Measurements from ENCODE around the gene GRPEL1. TPM values are rescaled to one million over a fixed set of nuclear protein-coding genes. Genes with fewer than 3 reads are reported as not detected.
"Not testable (repeated sequence)": the region's sequence is repeated elsewhere in the genome, so short reads cannot be mapped to it uniquely, and the experiment has no call there.

The GRPEL1 gene
- total RNA-seq, 3 donors from 2014 or later (not counting 1 experiment from before 2014, with no cell fraction given), result 20.1 to 37.8 (median 36.8) TPM

GRCh38 chr4:7103031-7103606 is 35.3 kb upstream of the GRPEL1 start:
- H3K4me1 Mint-ChIP-seq, result peaks cover 16 to 23% of the 10 kb centered on the region in 2 donors
- under 1% methylated on average over 35 of the region's 35 CpGs for WGBS (ENCODE audit: insufficient coverage)
- peak overlapping the region in 1 of 2 donors; percentile 71 for H3K27ac Mint-ChIP-seq
- H3K4me1 ChIP-seq (ENCODE audit: control insufficient read depth, insufficient read depth, low read length), result peaks cover 25% of the 10 kb centered on the region
- no peaks in the 10 kb centered on the region for H3K27me3 ChIP-seq (ENCODE audit: control insufficient read depth, insufficient read depth, low read length)
- intact Hi-C loops (cut with micrococcal nuclease), result no loop called here
- no peaks in the 10 kb centered on the region for H3K36me3 Mint-ChIP-seq
- peak; percentile 43 to 89 for DNase-seq
- no peak for TF ChIP-seq CTCF (IDR thresholded peaks at IDR 0.05)
- peaks cover 7% of the 10 kb centered on the region in 2 donors for H3K27me3 Mint-ChIP-seq (ENCODE audit: low read depth in 2 of 2)
- no peaks in the 10 kb centered on the region for H3K9me3 ChIP-seq (ENCODE audit: control insufficient read depth, insufficient read depth, low read length)
- H3K27ac ChIP-seq (ENCODE audit: low read length), result no peak overlapping the region
- H3K4me3 ChIP-seq (ENCODE audit: low read length), result peak overlapping the region; percentile 44
- no peaks in the 10 kb centered on the region for H3K36me3 ChIP-seq (ENCODE audit: control insufficient read depth, insufficient read depth, low read length)
- no peaks in the 10 kb centered on the region for H3K9me3 Mint-ChIP-seq
- ATAC-seq, result peak; percentile 85 to 86 (median 85)
- peak overlapping the region; percentile 92 for H3K4me3 Mint-ChIP-seq

GRCh38 chr4:7102516-7102909 is 34.6 kb upstream of the GRPEL1 start:
- H3K36me3 Mint-ChIP-seq; H3K9me3 ChIP-seq (ENCODE audit: control insufficient read depth, insufficient read depth, low read length); DNase-seq; H3K9me3 Mint-ChIP-seq; intact Hi-C loops (cut with micrococcal nuclease); ATAC-seq; H3K27ac ChIP-seq (ENCODE audit: low read length); H3K27me3 ChIP-seq (ENCODE audit: control insufficient read depth, insufficient read depth, low read length); H3K36me3 ChIP-seq (ENCODE audit: control insufficient read depth, insufficient read depth, low read length): not testable (repeated sequence)
- peaks cover 25% of the 10 kb centered on the region for H3K4me1 ChIP-seq (ENCODE audit: control insufficient read depth, insufficient read depth, low read length)
- Mint-ChIP-seq H3K4me1 (peaks cover 16 to 23% of the 10 kb centered on the region in 2 donors), H3K27me3 (ENCODE audit: low read depth in 2 of 2) (peaks cover 9 to 12% of the 10 kb centered on the region in 2 donors), H3K4me3 (peak overlapping the region; percentile 92), H3K27ac (peak overlapping the region in 1 of 2 donors; percentile 57)
- WGBS (ENCODE audit: insufficient coverage), result 67% methylated on average over 12 of the region's 12 CpGs
- peak overlapping the region; percentile 44 for H3K4me3 ChIP-seq (ENCODE audit: low read length)

- Histone ChIP-seq H3K36me3 (ENCODE audit: control insufficient read depth, insufficient read depth, low read length) (no peaks in the 10 kb centered on the region), H3K9me3 (ENCODE audit: control insufficient read depth, insufficient read depth, low read length) (no peaks in the 10 kb centered on the region), H3K27ac (ENCODE audit: low read length) (no peak overlapping the region), H3K27me3 (ENCODE audit: control insufficient read depth, insufficient read depth, low read length) (no peaks in the 10 kb centered on the region), H3K4me3 (ENCODE audit: low read length) (no peak overlapping the region), H3K4me1 (ENCODE audit: control insufficient read depth, insufficient read depth, low read length) (peaks cover 25% of the 10 kb centered on the region)
- Mint-ChIP-seq H3K4me1 (peaks cover 16 to 23% of the 10 kb centered on the region in 2 donors), H3K36me3 (no peaks in the 10 kb centered on the region), H3K27me3 (ENCODE audit: low read depth in 2 of 2) (peaks cover 10 to 14% of the 10 kb centered on the region in 2 donors), H3K4me3 (peak overlapping the region; percentile 92), H3K27ac (peak overlapping the region in 1 of 2 donors; percentile 57), H3K9me3 (no peaks in the 10 kb centered on the region)
- DNase-seq, result peak; percentile 37 to 67
- 13% methylated on average over 21 of the region's 24 CpGs for WGBS (ENCODE audit: insufficient coverage)
- peak; percentile 74 to 80 (median 76) for ATAC-seq
- peak; percentile 57 for TF ChIP-seq CTCF (IDR thresholded peaks at IDR 0.05)
- intact Hi-C loops (cut with micrococcal nuclease), result no loop called here
These were observed 34.0 kb upstream of the GRPEL1 start for GRCh38 chr4:7101692-7102515.

- H3K27ac ChIP-seq (ENCODE audit: low read length), result no peak overlapping the region
- intact Hi-C loops (cut with micrococcal nuclease), result no loop called here
- Mint-ChIP-seq H3K4me3 (no peak overlapping the region), H3K4me1 (no peaks in the 10 kb centered on the region), H3K27me3 (ENCODE audit: low read depth in 2 of 2) (peaks cover 20 to 35% of the 10 kb centered on the region in 2 donors), H3K27ac (no peak overlapping the region), H3K36me3 (no peaks in the 10 kb centered on the region), H3K9me3 (no peaks in the 10 kb centered on the region)
- no peak overlapping the region for H3K4me3 ChIP-seq (ENCODE audit: low read length)
- no peak for TF ChIP-seq CTCF (IDR thresholded peaks at IDR 0.05)
- peaks cover 1% of the 10 kb centered on the region for H3K4me1 ChIP-seq (ENCODE audit: control insufficient read depth, insufficient read depth, low read length)
- no peak for DNase-seq
- 88% methylated on average over 7 of the region's 7 CpGs for WGBS (ENCODE audit: insufficient coverage)
- no peaks in the 10 kb centered on the region for H3K27me3 ChIP-seq (ENCODE audit: control insufficient read depth, insufficient read depth, low read length)
- no peaks in the 10 kb centered on the region for H3K9me3 ChIP-seq (ENCODE audit: control insufficient read depth, insufficient read depth, low read length)
- no peak for ATAC-seq
- no peaks in the 10 kb centered on the region for H3K36me3 ChIP-seq (ENCODE audit: control insufficient read depth, insufficient read depth, low read length)
These were observed 28.4 kb upstream of the GRPEL1 start for GRCh38 chr4:7096236-7096635.

All from natural killer cell (primary cell).